ENCODE results near the gene CD1E. TPM values are rescaled to one million over a fixed set of nuclear protein-coding genes. Genes with fewer than 3 reads are reported as not detected.

CD1E gene
- not detected for total RNA-seq
- not detected for polyA plus RNA-seq (2013, experiment 1 of 2)
- not detected for polyA plus RNA-seq (2013, experiment 2 of 2)
- long read RNA-seq, experiment 1, result 0 reads
- long read RNA-seq, experiment 2, result 0 reads
- long read RNA-seq, experiment 3, result 0 reads
- long read RNA-seq, experiment 4, result 0 reads

GRCh38 chr1:158353303-158354075 lies at the start of gene CD1E:
TSS of gene CD1E (plus strand) at chr1:158353894. CDS start at chr1:158353989, 95 bp downstream.
- peaks cover 3% of the 10 kb centered on the region for H3K9me3 Mint-ChIP-seq
- no peak within 1 kb of the TSS for H3K27ac ChIP-seq (ENCODE audit: low read depth, low read length)
- no peaks in the 10 kb centered on the region for H3K27me3 Mint-ChIP-seq (ENCODE audit: insufficient read depth)
- no peak within 1 kb of the TSS for H3K4me3 Mint-ChIP-seq
- H3K4me1 ChIP-seq (ENCODE audit: control insufficient read depth, insufficient read depth, low read length), result no peaks in the 10 kb centered on the region
- no peak for DNase-seq
- no peak within 1 kb of the TSS for H3K9ac ChIP-seq (ENCODE audit: extremely low read depth, low read length, poor library complexity, severe bottlenecking)
- no peaks in the 10 kb centered on the region for H3K27me3 ChIP-seq (ENCODE audit: control insufficient read depth, insufficient read depth, low read length, poor library complexity, severe bottlenecking)
- no peaks in the 10 kb centered on the region for H3K36me3 ChIP-seq (ENCODE audit: control insufficient read depth, insufficient read depth, low read length)
- H3K36me3 Mint-ChIP-seq (ENCODE audit: low read depth), result no peaks in the 10 kb centered on the region
- H3K27ac Mint-ChIP-seq, result no peak within 1 kb of the TSS
- no peaks in the 10 kb centered on the region for H3K9me3 ChIP-seq (ENCODE audit: control insufficient read depth, low read length)
- 72 to 79% methylated on average over 4 to 6 of the region's 6 CpGs for WGBS, 2 experiments (ENCODE audit: insufficient coverage in 1 of 2, insufficient read length in 1 of 2)
- no peak for TF ChIP-seq CTCF (conservative IDR thresholded peaks at IDR 0.05)
- H3K4me3 ChIP-seq (ENCODE audit: low read length), result no peak within 1 kb of the TSS
- no peaks in the 10 kb centered on the region for H3K4me1 Mint-ChIP-seq

GRCh38 chr1:158310623-158311022 lies 43.1 kb upstream of the CD1E start:
- no peak overlapping the region for H3K4me3 Mint-ChIP-seq
- H3K27ac Mint-ChIP-seq, result no peak overlapping the region
- Histone ChIP-seq H3K36me3 (ENCODE audit: control insufficient read depth, insufficient read depth, low read length) (no peaks in the 10 kb centered on the region), H3K9me3 (ENCODE audit: control insufficient read depth, low read length) (peaks cover 6% of the 10 kb centered on the region), H3K4me1 (ENCODE audit: control insufficient read depth, insufficient read depth, low read length) (no peaks in the 10 kb centered on the region), H3K27me3 (ENCODE audit: control insufficient read depth, insufficient read depth, low read length, poor library complexity, severe bottlenecking) (no peaks in the 10 kb centered on the region), H3K9ac (ENCODE audit: extremely low read depth, low read length, poor library complexity, severe bottlenecking) (no peak overlapping the region), H3K4me3 (ENCODE audit: low read length) (no peak overlapping the region), H3K27ac (ENCODE audit: low read depth, low read length) (no peak overlapping the region)
- no peaks in the 10 kb centered on the region for H3K4me1 Mint-ChIP-seq
- TF ChIP-seq CTCF (conservative IDR thresholded peaks at IDR 0.05), result no peak
- DNase-seq, result no peak
- no peaks in the 10 kb centered on the region for H3K36me3 Mint-ChIP-seq (ENCODE audit: low read depth)
- peaks cover 17% of the 10 kb centered on the region for H3K9me3 Mint-ChIP-seq
- no peaks in the 10 kb centered on the region for H3K27me3 Mint-ChIP-seq (ENCODE audit: insufficient read depth)
- WGBS, 2 experiments (ENCODE audit: insufficient coverage in 1 of 2, insufficient read length in 1 of 2), result 79% methylated on average over 1 of the region's 1 CpG; no CpG with 5 or more reads in 1 of the 2 experiments

DNA sequence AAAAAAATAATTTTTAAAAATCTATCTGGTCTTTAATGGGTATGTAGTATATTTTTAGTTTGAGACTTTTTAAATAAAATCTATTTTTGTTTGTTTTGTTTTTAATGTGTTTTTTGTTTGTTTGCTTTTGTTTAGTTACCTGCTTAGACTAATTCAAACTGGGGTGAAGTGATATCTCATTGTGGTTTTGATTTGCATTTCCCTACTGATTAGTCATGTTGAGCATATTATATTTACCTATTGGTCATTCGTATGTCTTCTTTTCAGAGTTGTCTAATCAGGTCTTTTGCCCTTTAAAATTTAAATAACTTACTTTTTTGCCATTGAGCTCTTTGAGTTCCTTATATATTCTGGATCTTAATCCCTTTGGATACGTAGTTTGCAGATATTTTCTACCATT lies 42.6 kb upstream of the CD1E start:
- TF ChIP-seq CTCF (conservative IDR thresholded peaks at IDR 0.05), result no peak
- Histone ChIP-seq H3K9ac (ENCODE audit: extremely low read depth, low read length, poor library complexity, severe bottlenecking) (no peak overlapping the region), H3K27me3 (ENCODE audit: control insufficient read depth, insufficient read depth, low read length, poor library complexity, severe bottlenecking) (no peaks in the 10 kb centered on the region), H3K36me3 (ENCODE audit: control insufficient read depth, insufficient read depth, low read length) (no peaks in the 10 kb centered on the region), H3K4me1 (ENCODE audit: control insufficient read depth, insufficient read depth, low read length) (no peaks in the 10 kb centered on the region), H3K9me3 (ENCODE audit: control insufficient read depth, low read length) (peaks cover 6% of the 10 kb centered on the region), H3K27ac (ENCODE audit: low read depth, low read length) (no peak overlapping the region), H3K4me3 (ENCODE audit: low read length) (no peak overlapping the region)
- Mint-ChIP-seq H3K27ac (no peak overlapping the region), H3K4me3 (no peak overlapping the region), H3K36me3 (ENCODE audit: low read depth) (no peaks in the 10 kb centered on the region), H3K4me1 (no peaks in the 10 kb centered on the region), H3K9me3 (peaks cover 20% of the 10 kb centered on the region), H3K27me3 (ENCODE audit: insufficient read depth) (no peaks in the 10 kb centered on the region)
- no peak for DNase-seq
- WGBS, 2 experiments (ENCODE audit: insufficient coverage in 1 of 2, insufficient read length in 1 of 2), result 91 to 100% methylated on average over 1 to 2 of the region's 2 CpGs

Data from endodermal cell (in vitro differentiated cells).